ENCODE results near the gene SPEF2. TPM values are rescaled to one million over a fixed set of nuclear protein-coding genes. Genes with fewer than 3 reads are reported as not detected.

The SPEF2 gene
- total and polyA plus RNA-seq, 12 donors: 3.3 to 19.7 (median 7.9) TPM

DNA sequence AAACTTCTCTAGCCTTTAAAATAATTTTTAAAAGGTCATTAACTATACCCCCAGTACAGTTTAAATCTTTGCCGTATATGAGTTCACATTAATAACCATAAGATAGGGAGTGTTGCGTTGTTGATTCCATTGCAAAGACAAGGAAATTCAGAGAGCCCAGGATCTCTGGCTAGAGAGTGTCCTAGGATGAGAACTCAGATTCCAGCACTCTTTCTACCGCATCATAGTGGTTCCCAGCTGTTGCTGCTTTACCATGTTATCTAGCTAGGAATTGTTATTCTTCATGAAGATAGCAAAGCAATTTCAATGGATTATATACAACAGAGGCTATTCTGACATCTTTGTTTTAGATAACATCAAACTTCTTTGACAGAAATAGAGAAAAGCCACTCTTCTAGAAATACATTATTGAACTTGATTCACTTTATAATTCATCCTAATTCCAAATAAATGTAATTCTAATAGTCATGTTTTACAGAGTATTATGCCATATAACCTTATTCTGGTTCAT is 160.7 kb downstream of the SPEF2 start:
- intact Hi-C loops (cut with DNase I): loop anchor here in 1 of 2 donors (5.0 kb wide), 1 partner anchor 149 kb away; no protein-coding TSS in a partner anchor
- DNase-seq: no peak
- Histone ChIP-seq H3K27me3 (no peaks in the 10 kb centered on the region), H3K36me3 (replicated peaks in 1 of 2) (no peaks in the 10 kb centered on the region), H3K9me3 (replicated peaks in 1 of 3) (no peaks in the 10 kb centered on the region), H3K4me1 (replicated peaks in 1 of 2) (no peaks in the 10 kb centered on the region), H3K27ac (no peak overlapping the region), H3K4me3 (no peak overlapping the region)
- WGBS, 4 donors: 86 to 89% (median 86%) methylated on average over 3 of the region's 3 CpGs
- no peak for TF ChIP-seq POLR2A (IDR thresholded peaks at IDR 0.05)
- TF ChIP-seq, protein P1, sequence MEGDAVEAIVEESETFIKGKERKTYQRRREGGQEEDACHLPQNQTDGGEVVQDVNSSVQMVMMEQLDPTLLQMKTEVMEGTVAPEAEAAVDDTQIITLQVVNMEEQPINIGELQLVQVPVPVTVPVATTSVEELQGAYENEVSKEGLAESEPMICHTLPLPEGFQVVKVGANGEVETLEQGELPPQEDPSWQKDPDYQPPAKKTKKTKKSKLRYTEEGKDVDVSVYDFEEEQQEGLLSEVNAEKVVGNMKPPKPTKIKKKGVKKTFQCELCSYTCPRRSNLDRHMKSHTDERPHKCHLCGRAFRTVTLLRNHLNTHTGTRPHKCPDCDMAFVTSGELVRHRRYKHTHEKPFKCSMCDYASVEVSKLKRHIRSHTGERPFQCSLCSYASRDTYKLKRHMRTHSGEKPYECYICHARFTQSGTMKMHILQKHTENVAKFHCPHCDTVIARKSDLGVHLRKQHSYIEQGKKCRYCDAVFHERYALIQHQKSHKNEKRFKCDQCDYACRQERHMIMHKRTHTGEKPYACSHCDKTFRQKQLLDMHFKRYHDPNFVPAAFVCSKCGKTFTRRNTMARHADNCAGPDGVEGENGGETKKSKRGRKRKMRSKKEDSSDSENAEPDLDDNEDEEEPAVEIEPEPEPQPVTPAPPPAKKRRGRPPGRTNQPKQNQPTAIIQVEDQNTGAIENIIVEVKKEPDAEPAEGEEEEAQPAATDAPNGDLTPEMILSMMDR (IDR thresholded peaks at IDR 0.05): no peak

DNA sequence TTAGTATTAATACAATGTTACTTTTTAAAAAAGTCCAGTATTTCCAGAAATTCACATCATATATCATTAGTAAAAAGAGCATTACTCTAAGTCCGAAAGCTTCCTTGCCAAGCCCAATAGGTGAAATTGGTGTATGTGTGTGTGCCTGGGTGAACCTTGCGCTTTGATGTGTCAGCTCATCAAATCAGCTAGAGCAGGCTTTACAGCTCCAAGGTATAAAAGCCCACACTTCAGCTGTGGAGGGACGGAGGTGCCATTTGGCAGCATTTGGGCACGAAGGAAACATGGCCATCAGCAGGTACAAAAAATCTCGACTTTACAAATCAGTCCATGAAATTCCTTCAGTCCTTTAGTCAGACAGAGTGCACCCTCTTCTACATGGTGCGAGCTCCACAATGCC is 162.6 kb downstream of the SPEF2 start:
- 83 to 85% (median 84%) methylated on average over 6 of the region's 6 CpGs for WGBS, 4 donors
- TF ChIP-seq, protein P1 (IDR thresholded peaks at IDR 0.05): no peak
- TF ChIP-seq POLR2A (IDR thresholded peaks at IDR 0.05): no peak
- no peak for DNase-seq
- Histone ChIP-seq H3K4me1 (replicated peaks in 1 of 2) (no peaks in the 10 kb centered on the region), H3K9me3 (replicated peaks in 1 of 3) (no peaks in the 10 kb centered on the region), H3K36me3 (replicated peaks in 1 of 2) (no peaks in the 10 kb centered on the region), H3K4me3 (no peak overlapping the region), H3K27me3 (no peaks in the 10 kb centered on the region), H3K27ac (no peak overlapping the region)
- intact Hi-C loops (cut with DNase I): no loop called here

DNA sequence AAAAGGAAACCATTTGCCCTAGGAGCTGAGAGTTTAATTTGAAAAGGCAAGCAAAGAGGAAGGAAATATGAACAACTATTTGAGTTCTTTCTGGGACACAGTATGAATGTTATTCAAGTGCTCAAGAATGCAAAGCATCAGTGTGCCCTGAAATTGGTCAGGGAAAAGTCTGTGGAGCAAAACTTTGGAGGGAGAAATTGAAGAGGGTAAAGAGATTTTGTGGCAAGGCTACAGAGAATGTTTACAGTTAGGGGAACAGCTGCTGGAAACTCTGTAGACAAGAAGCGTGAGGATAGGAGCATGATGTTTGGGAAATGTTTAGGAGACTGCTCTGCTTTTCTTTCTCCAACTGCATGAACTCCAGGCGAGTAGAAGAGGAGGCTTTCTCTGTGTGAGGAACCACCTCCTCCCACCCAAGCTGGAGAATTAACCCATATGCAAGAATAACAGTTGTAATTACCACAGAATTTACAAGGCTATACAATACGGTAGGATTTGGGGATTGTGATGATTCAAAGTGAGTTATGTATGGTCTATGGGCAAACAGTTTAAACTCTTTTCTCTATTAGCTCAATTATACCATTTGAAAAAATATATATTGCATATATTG is 163.6 kb downstream of the SPEF2 start:
- no peak for DNase-seq
- no peaks in the 10 kb centered on the region for H3K9me3 ChIP-seq (replicated peaks in 1 of 3)
- TF ChIP-seq, protein P1 (IDR thresholded peaks at IDR 0.05): no peak
- TF ChIP-seq POLR2A (IDR thresholded peaks at IDR 0.05): no peak
- H3K4me1 ChIP-seq (replicated peaks in 1 of 2): no peaks in the 10 kb centered on the region
- H3K27me3 ChIP-seq: no peaks in the 10 kb centered on the region
- H3K27ac ChIP-seq: peak overlapping the region in 1 of 5 donors; percentile 2
- H3K36me3 ChIP-seq (replicated peaks in 1 of 2): no peaks in the 10 kb centered on the region
- WGBS, 4 donors: 53 to 68% (median 60%) methylated on average over 3 of the region's 3 CpGs
- no peak overlapping the region for H3K4me3 ChIP-seq
- intact Hi-C loops (cut with DNase I): no loop called here

GRCh38 chr5:35783551-35783950 is 165.9 kb downstream of the SPEF2 start:
- Histone ChIP-seq H3K27ac (no peak overlapping the region), H3K36me3 (replicated peaks in 1 of 2) (no peaks in the 10 kb centered on the region), H3K9me3 (replicated peaks in 1 of 3) (no peaks in the 10 kb centered on the region), H3K4me1 (replicated peaks in 1 of 2) (no peaks in the 10 kb centered on the region), H3K4me3 (no peak overlapping the region), H3K27me3 (no peaks in the 10 kb centered on the region)
- 5 to 100% (median 95%) methylated on average over 1 of the region's 1 CpG for WGBS, 4 donors
- intact Hi-C loops (cut with DNase I): no loop called here
- TF ChIP-seq, protein P1 (IDR thresholded peaks at IDR 0.05): no peak
- no peak for TF ChIP-seq POLR2A (IDR thresholded peaks at IDR 0.05)
- DNase-seq: no peak
